ENCODE results near the gene PTPRCAP. TPM values are rescaled to one million over a fixed set of nuclear protein-coding genes. Genes with fewer than 3 reads are reported as not detected.

PTPRCAP gene
- total and polyA plus RNA-seq, 9 of the 15 experiments (the other 6 are each of a cell fraction or from before 2014, with no cell fraction given), result 0.22 to 2.0 (median 1.1) TPM; not detected in 4

DNA sequence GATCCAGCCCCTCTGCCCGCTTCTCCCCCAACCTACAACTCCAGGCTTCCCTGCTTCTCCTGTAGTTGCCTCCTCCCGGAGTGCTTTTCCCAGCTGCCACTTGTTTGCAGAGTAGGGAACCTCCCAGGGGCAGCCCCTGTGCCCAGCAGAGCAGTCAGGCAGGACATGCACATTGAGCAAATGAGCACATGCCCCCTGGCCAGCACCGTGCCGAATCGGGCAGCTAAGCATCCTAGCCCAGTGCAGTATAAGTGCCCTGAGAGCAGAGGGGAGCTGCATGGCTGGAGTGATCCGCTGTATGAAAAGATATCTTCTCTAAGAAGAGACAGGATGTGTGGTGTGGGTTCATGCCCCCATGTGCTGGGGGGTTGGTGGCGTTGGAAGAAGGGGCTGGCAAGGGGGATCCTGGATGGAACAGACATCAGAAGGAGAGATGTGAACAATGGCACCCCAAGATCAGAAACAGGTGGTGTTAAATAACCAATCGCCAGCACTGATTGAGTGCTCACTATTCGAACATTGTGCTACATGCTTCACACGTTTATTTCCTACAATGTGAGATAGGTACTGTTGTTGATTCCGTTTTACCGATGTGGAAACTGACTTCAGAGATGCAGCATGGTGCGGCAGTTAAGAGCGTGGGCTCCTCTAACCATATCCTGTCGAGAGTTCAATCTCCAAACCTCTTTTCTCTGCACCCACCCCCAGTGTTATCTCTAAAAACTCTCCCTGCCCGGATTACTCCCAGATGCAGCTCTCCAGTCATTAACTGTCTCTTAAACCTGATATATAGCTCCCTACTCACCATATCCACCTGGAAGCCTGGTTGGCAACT lies 46.6 kb upstream of the PTPRCAP start (continued):
- TF ChIP-seq, protein P1, sequence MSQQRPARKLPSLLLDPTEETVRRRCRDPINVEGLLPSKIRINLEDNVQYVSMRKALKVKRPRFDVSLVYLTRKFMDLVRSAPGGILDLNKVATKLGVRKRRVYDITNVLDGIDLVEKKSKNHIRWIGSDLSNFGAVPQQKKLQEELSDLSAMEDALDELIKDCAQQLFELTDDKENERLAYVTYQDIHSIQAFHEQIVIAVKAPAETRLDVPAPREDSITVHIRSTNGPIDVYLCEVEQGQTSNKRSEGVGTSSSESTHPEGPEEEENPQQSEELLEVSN (IDR thresholded peaks at IDR 0.05; ENCODE audit: borderline replicate concordance in 1 of 2, extremely low read depth in 1 of 2, insufficient read depth in 1 of 2, insufficient read length in 1 of 2, low read depth in 1 of 2, low read length in 1 of 2, poor library complexity in 1 of 2, severe bottlenecking in 1 of 2), result peak in 1 of 2 experiments; percentile 8
- no peak for TF ChIP-seq SNIP1 (IDR thresholded peaks at IDR 0.05; ENCODE audit: low read depth)

DNA sequence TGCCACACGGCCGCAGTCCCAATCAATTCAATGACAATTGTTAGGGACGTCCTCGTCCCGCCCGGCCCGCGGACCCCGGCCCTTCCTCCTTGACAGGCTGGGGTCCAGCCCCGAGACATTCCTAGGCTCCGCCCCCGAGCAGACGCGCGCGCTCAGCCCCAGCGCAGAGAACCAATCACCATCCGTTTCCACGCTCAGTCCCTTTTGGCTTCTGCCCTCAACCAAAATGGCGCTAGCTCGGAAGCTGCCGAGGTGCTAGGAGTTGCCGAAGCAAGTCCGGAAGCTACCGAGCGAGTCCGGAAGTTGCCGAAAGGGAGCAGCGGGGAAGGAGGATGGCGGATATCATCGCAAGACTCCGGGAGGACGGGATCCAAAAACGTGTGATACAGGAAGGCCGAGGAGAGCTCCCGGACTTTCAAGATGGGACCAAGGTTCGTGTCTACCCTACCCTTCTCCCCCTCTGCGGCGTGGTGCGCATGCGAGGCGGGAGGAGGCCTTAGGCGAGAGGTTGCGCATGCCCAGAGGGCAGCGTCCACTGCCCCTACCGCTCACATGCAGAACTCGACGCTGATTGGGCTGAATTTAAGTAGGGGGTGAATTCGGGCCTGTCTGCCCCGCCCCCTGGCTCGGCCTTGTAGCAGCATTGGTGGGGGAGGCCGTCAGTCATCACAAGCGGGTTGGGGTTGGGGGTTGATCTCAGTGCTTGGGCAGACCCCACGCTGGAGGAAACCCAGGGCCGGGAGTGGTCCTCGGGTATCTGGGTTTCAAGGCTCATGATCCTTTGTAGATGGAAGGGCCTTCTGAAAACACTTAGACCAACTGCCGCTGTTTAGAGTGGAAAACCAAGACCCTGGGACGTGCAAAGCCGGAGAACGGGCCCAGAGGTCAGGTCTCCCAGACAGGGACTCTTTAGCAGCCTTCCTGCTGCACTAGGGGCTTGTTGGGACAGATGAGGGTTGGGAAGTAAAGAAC lies 45.6 kb upstream of the PTPRCAP start, which contains the start of gene AIP:
Gene AIP (plus strand): TSS at position 200 of the 972 bp plus-strand sequence. CDS start 133 bp downstream, at position 333.
- peak within 1 kb of the TSS; percentile 78 for H3K4me2 ChIP-seq (ENCODE audit: insufficient read depth, low read length)
- H3K36me3 ChIP-seq (ENCODE audit: control insufficient read depth, insufficient read depth, low read length), result peaks cover 11% of the 10 kb centered on the region; the same call in 1 of the 3 replicates
- ATAC-seq, result peak; percentile 98
- H3K79me2 ChIP-seq (ENCODE audit: control insufficient read depth, insufficient read depth, low read length), result peaks cover 34% of the 10 kb centered on the region
- H3K9me3 ChIP-seq (replicated peaks; ENCODE audit: control insufficient read depth, insufficient read depth, low read depth, low read length), result no peaks in the 10 kb centered on the region
- H4K20me1 ChIP-seq (replicated peaks; ENCODE audit: control insufficient read depth, insufficient read depth, low read length), result no peaks in the 10 kb centered on the region
- no peaks in the 10 kb centered on the region for H3K27me3 ChIP-seq (ENCODE audit: control insufficient read depth in 2 of 2, insufficient read depth in 2 of 2, low read length in 2 of 2)
- peak within 1 kb of the TSS; percentile 73 for H3K27ac ChIP-seq (ENCODE audit: extremely low read depth, low read depth, low read length)
- H3K4me1 ChIP-seq (replicated peaks in 1 of 2; ENCODE audit: control insufficient read depth in 2 of 2, insufficient read depth in 2 of 2, low read length in 2 of 2), result peaks cover 29 to 49% of the 10 kb centered on the region in 2 experiments
- H2AFZ ChIP-seq (ENCODE audit: low read depth, low read length), result peak within 1 kb of the TSS; percentile 90
- ChIA-PET POLR2A (interaction anchor here (0.6 to 1.0 kb wide), 8 partner anchors 9 to 147 kb away, joined by 3 to 5 read pairs (median 4); partner anchors contain the start of gene PPP1CA), CTCF (ENCODE audit: low intra/inter-chr PET ratio) (interaction anchor here (0.7 kb wide), 1 partner anchor 445 kb away, joined by 3 read pairs; no protein-coding TSS in a partner anchor)
- peak within 1 kb of the TSS; percentile 49 for H3K4me3 ChIP-seq
- peak within 1 kb of the TSS; percentile 61 to 87 for H3K9ac ChIP-seq (ENCODE audit: insufficient read depth in 1 of 2, low read depth in 2 of 2, low read length in 2 of 2)
- TSS peak; percentile 76 for BruUV-seq (replicated peaks)
- H3K9me1 ChIP-seq (ENCODE audit: control insufficient read depth, insufficient read depth, low read length), result no peaks in the 10 kb centered on the region
- in situ Hi-C loops (cut with MboI), result no loop called here
- intact Hi-C loops (cut with micrococcal nuclease), result loop anchor here (1.0 to 5.0 kb wide), 2 partner anchors 21 to 81 kb away; partner anchors contain the start of genes PPP1CA and TBC1D10C
- peak; percentile 97 to 99 (median 98) for DNase-seq (ENCODE audit: extremely low read depth in 1 of 4, low spot score in 3 of 4)
- WGBS (ENCODE audit: insufficient coverage, low coverage, missing lambda C conversion rate), result 5% methylated on average over 55 of the region's 60 CpGs
- peak; percentile 98 for FAIRE-seq
- no peak for TF ChIP-seq DMBX1 (CRISPR knock-in tag; IDR thresholded peaks at IDR 0.05; ENCODE audit: borderline replicate concordance)
